K562 (cell line): ENCODE data around the gene SPATA25. TPM values are rescaled to one million over a fixed set of nuclear protein-coding genes. Genes with fewer than 3 reads are reported as not detected.

Source experiments
- CREM ChIP-seq: IDR thresholded peaks from 2 replicates; pipeline ENCODE4 v1.6.1; 2014; ENCODE audit warnings: antibody characterized with exemption, low read depth
- HDAC1 ChIP-seq, 2 experiments: fragments of 450-650 bp; IDR thresholded peaks; 2 replicates each; pipeline ENCODE4 v1.6.1; 2016 to 2017; ENCODE audit warnings: inconsistent platforms in 1 of 2, mild to moderate bottlenecking in 1 of 2, moderate library complexity in 1 of 2
- MAFG ChIP-seq: fragments of 450-650 bp; conservative IDR thresholded peaks from 2 replicates; pipeline ENCODE4 v1.6.1; 2016; ENCODE audit warnings: missing genetic modification characterization, missing compliant biosample characterization
- MEF2D ChIP-seq: conservative IDR thresholded peaks from 2 replicates; pipeline ENCODE4 v1.6.1; 2016; ENCODE audit warnings: low read depth, missing genetic modification characterization, missing compliant biosample characterization
- PHB ChIP-seq: fragments of 250-450 bp; sonication (Bioruptor Pico); IDR thresholded peaks from 2 replicates; pipeline ENCODE4 v1.5.0; 2021
- PRPF4 ChIP-seq: fragments of 200-400 bp; formaldehyde crosslinking; IDR thresholded peaks from one replicate; pipeline ENCODE4 v1.6.1; 2017; ENCODE audit warnings: low read length, low read depth, mild to moderate bottlenecking; ENCODE audit not compliant: insufficient read depth, poor library complexity, severe bottlenecking
- RERE ChIP-seq: sonication (generic); formaldehyde crosslinking; IDR thresholded peaks from 2 replicates; pipeline ENCODE4 v1.8.0; 2023; ENCODE audit warnings: missing genetic modification reagents, mild to moderate bottlenecking, borderline replicate concordance
- SMARCE1 ChIP-seq: fragments of 450-650 bp; IDR thresholded peaks from 2 replicates; pipeline ENCODE4 v1.7.1; 2016; ENCODE audit warnings: mild to moderate bottlenecking
- TAL1 ChIP-seq: fragments of 450-650 bp; IDR thresholded peaks from 2 replicates; pipeline ENCODE4 v1.6.1; 2016; ENCODE audit warnings: mild to moderate bottlenecking
- TRIM28 ChIP-seq: fragments of 450-650 bp; IDR thresholded peaks from 2 replicates; pipeline ENCODE4 v1.6.1; 2017
- polyA plus RNA-seq, 8 experiments: library from polyadenylated mRNA; depleted of rRNA in 4 of 8; stranded (reverse) in 5 of 8; unstranded in 3 of 8; fragments of >200 nt; fragmentation: Nextera tagmentation in 2 of 8; fragmentation: Illumina TruSeq in 1 of 8; extraction: Ambion mirVana in 2 of 8; extraction: Trizol in 1 of 8; gene quantifications; 2 replicates each; pipeline versions ENCODE4 v1.2.1 to v1.2.3, GENCODE V29; 2011 to 2014; ENCODE audit warnings: inconsistent platforms in 1 of 8, missing spikeins in 1 of 8
- total RNA-seq, 7 experiments: library from RNA; depleted of rRNA in 6 of 7; stranded (reverse); fragments of >200 nt in 6 of 7; fragmentation: Illumina TruSeq in 2 of 7; extraction: Trizol in 2 of 7; gene quantifications; 2 replicates each; pipeline versions ENCODE4 v1.2.1 to v1.2.3, GENCODE V29; 2011 to 2021; ENCODE audit warnings: low replicate concordance in 1 of 7
- TF ChIP-seq, protein P1 (sequence below): fragments of 450-650 bp; IDR thresholded peaks from 2 replicates; pipeline ENCODE4 v1.7.1; 2018; ENCODE audit warnings: mild to moderate bottlenecking, low read depth; ENCODE audit not compliant: partially characterized antibody
- TF ChIP-seq, protein P2 (sequence below), 2 experiments: fragments of 450-650 bp; conservative IDR thresholded peaks; 2 replicates each; pipeline ENCODE4 v1.6.1; 2017; ENCODE audit warnings: mild to moderate bottlenecking in 2 of 2, moderate library complexity in 2 of 2
- TF ChIP-seq, protein P3 (sequence below): fragments of 450-650 bp; conservative IDR thresholded peaks from 2 replicates; pipeline ENCODE4 v1.6.1; 2016; ENCODE audit warnings: missing genetic modification characterization, low read depth, mild to moderate bottlenecking, missing compliant biosample characterization, moderate library complexity

SPATA25 gene
- total and polyA plus RNA-seq, 9 of the 15 experiments (the other 6 are each of a cell fraction or from before 2014, with no cell fraction given): 0.21 to 0.95 (median 0.53) TPM; not detected in 3

DNA sequence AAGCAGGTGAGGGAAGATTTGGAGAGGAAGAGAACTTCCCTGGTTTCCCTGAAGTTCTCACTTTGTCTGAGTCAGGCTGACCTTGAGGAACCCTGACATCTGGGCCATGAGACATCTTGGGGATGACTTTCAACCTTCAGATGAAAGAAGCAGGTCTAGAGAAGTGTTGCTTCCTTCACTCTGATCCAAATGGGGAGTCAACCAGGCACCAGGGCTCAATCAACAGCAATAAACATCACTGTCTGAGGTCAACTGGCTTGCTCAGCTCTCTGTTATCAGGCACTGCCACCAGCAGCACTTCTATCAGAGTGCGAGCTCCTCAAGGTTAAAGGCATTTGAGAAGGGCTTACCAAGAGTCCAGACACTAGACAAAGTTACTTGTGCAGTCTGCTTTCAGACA lies 36.5 kb downstream of the SPATA25 start (continued):
- TF ChIP-seq, protein P1, sequence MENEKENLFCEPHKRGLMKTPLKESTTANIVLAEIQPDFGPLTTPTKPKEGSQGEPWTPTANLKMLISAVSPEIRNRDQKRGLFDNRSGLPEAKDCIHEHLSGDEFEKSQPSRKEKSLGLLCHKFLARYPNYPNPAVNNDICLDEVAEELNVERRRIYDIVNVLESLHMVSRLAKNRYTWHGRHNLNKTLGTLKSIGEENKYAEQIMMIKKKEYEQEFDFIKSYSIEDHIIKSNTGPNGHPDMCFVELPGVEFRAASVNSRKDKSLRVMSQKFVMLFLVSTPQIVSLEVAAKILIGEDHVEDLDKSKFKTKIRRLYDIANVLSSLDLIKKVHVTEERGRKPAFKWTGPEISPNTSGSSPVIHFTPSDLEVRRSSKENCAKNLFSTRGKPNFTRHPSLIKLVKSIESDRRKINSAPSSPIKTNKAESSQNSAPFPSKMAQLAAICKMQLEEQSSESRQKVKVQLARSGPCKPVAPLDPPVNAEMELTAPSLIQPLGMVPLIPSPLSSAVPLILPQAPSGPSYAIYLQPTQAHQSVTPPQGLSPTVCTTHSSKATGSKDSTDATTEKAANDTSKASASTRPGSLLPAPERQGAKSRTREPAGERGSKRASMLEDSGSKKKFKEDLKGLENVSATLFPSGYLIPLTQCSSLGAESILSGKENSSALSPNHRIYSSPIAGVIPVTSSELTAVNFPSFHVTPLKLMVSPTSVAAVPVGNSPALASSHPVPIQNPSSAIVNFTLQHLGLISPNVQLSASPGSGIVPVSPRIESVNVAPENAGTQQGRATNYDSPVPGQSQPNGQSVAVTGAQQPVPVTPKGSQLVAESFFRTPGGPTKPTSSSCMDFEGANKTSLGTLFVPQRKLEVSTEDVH: no peak
- TF ChIP-seq CREM: peak; percentile 16; the same call in 1 of the 2 replicates
- no peak for TF ChIP-seq RERE (CRISPR knock-in tag)
- peak; percentile 32; the same call in 1 of the 2 replicates for TF ChIP-seq TRIM28
- TF ChIP-seq HDAC1 (IDR thresholded peaks at IDR 0.05): peak in 1 of 2 experiments; percentile 56; a peak in 2 of 4 replicates
- TF ChIP-seq, protein P2, sequence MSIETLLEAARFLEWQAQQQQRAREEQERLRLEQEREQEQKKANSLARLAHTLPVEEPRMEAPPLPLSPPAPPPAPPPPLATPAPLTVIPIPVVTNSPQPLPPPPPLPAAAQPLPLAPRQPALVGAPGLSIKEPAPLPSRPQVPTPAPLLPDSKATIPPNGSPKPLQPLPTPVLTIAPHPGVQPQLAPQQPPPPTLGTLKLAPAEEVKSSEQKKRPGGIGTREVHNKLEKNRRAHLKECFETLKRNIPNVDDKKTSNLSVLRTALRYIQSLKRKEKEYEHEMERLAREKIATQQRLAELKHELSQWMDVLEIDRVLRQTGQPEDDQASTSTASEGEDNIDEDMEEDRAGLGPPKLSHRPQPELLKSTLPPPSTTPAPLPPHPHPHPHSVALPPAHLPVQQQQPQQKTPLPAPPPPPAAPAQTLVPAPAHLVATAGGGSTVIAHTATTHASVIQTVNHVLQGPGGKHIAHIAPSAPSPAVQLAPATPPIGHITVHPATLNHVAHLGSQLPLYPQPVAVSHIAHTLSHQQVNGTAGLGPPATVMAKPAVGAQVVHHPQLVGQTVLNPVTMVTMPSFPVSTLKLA (conservative IDR thresholded peaks at IDR 0.05): 0 out of 4 replicates have a peak, but pooled peaks of 1 of the 2 experiments have one; percentile 27
- TF ChIP-seq MEF2D (tag): no peak
- TF ChIP-seq, protein P3, sequence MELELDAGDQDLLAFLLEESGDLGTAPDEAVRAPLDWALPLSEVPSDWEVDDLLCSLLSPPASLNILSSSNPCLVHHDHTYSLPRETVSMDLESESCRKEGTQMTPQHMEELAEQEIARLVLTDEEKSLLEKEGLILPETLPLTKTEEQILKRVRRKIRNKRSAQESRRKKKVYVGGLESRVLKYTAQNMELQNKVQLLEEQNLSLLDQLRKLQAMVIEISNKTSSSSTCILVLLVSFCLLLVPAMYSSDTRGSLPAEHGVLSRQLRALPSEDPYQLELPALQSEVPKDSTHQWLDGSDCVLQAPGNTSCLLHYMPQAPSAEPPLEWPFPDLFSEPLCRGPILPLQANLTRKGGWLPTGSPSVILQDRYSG (tag): no peak
- TF ChIP-seq TAL1: peak; percentile 70
- TF ChIP-seq PRPF4: no peak
- TF ChIP-seq MAFG (tag): peak; percentile 17; the same call in 1 of the 2 replicates
- peak; percentile 46; the same call in 1 of the 2 replicates for TF ChIP-seq SMARCE1
- no peak for TF ChIP-seq PHB (CRISPR knock-in tag)
